ENCODE measurements around the gene CABLES2.
"Not testable (repeated sequence)": the region's sequence is repeated elsewhere in the genome, so short reads cannot be mapped to it uniquely, and the experiment has no call there.

CABLES2 gene

GRCh38 chr20:62436692-62437091 is 29.6 kb upstream of the CABLES2 start:
- DNase-seq = no peak

- DNase-seq = no peak
Measured at GRCh38 chr20:62433658-62434497, 26.8 kb upstream of the CABLES2 start.

DNA sequence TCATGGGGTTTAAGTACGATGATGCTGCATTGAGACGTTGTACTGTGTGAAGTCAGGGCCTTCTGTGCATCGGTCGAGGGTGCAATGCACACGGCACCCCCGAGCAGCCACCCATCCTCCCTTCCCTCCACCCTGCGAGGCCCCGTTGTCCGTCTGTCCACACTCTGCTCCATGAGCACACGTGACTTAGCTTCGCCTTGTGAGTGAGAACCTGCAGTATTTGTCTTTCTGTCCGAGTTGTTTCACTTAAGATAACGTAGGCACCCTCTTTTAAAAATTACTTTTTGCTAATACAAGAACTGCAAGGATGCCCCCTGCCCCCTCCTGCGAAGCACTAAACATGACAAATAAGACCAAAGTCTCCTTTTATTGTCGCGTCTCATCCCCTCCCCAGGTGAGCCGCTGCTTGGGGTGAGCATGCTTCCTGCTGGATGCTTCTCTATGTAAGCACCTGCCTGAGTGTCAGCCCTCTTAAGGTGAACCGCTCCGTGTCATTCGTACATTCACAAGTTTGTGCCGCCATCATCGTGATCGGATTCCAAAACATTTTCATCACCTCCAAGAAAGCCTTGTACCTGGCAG is 23.9 kb upstream of the CABLES2 start:
- no peak for DNase-seq

DNA sequence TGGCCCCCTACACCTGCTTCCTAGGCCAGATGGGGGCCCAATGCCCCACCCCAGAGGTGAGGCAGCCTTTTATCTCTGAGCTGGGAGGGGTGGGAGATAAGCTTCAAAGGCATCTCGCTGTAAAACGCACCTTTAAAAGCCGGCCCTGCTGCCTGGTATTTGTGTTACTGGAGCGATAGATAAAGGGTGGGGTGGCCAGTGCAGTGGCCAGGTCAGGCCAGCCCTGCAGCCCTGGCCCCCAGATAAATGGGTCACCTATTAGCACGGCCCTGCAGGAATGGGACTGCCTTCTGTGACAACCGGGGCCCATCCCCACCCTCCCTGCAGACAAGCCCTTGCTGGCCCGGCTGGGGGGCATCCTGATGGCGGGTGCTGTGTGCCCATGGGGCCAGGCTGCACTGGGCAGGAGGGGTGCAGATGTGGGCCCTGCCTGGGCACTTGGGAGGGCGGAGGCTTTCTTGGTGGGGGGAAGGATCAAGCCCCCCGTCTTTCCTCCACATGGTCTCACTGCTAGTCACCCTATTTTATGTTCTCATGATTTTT is 23.3 kb upstream of the CABLES2 start:
- DNase-seq = no peak

- no peak for DNase-seq
Measured at GRCh38 chr20:62429455-62430310, 22.6 kb upstream of the CABLES2 start.

- no peak for DNase-seq
Measured at GRCh38 chr20:62428396-62429295, 21.6 kb upstream of the CABLES2 start.

GRCh38 chr20:62428002-62428372 is 20.9 kb upstream of the CABLES2 start:
- no peak for DNase-seq

GRCh38 chr20:62427172-62428001 is 20.3 kb upstream of the CABLES2 start, which contains the start of gene RBBP8NL:
Gene RBBP8NL (minus strand): TSS chr20:62427539. CDS start chr20:62419647, 7,892 bp downstream.
- DNase-seq = no peak

- no peak for DNase-seq
Measured at GRCh38 chr20:62426699-62427131, 19.6 kb upstream of the CABLES2 start.

- DNase-seq = not testable (repeated sequence)
Measured at GRCh38 chr20:62426059-62426348, 18.9 kb upstream of the CABLES2 start.

GRCh38 chr20:62425281-62426058 is 18.4 kb upstream of the CABLES2 start:
- no peak for DNase-seq

- DNase-seq = no peak
Measured at GRCh38 chr20:62424249-62425107, 17.4 kb upstream of the CABLES2 start.

GRCh38 chr20:62423326-62423706 is 16.2 kb upstream of the CABLES2 start:
- DNase-seq = no peak

DNA sequence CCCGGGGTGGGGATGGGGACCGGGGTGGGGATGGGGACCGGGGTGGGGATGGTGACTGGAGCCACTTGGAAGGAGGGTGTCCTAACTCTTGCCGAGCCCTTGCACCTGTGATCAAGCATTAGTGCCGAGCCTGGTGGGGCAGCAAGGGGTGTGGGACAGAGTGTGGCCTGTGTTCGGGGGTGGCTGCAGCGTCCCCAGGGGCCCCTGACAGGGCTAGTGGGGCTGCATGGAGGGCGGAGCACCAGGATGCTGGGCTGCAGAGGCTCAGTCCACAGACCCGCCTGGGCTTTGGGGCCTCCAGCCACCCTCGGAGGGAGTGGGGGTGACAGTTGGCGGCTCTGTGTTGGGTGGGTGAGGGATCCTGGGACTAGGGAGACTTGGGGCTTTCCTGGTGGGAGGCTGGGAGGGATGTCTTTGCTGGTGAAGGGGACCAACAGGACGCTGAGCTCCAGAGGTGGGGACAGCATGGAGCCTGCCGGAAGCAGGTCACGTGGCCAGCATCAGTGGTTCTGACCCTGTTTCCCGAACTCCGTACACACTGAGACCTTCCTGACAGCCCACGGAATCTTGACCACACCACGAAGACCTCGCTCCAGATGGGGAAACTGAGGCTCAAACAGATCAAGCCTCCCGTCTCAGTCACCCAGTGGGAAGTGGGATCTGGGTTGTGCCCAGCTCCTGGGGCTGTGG is 15.7 kb upstream of the CABLES2 start:
- DNase-seq = no peak

DNA sequence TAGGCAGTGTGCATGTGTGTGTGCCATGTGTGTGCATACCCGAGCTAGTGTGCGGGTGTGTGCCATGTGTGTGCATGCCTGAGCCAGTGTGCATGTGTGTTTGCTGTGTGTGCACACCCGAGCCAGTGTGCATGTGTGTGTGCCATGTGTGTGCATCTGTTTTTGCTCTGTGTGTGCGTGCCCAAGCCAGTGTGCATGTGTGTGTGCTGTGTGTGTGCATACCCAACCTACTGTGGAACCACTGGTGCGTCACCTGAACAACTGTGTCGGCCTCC is 14.6 kb upstream of the CABLES2 start:
- DNase-seq = no peak

DNA sequence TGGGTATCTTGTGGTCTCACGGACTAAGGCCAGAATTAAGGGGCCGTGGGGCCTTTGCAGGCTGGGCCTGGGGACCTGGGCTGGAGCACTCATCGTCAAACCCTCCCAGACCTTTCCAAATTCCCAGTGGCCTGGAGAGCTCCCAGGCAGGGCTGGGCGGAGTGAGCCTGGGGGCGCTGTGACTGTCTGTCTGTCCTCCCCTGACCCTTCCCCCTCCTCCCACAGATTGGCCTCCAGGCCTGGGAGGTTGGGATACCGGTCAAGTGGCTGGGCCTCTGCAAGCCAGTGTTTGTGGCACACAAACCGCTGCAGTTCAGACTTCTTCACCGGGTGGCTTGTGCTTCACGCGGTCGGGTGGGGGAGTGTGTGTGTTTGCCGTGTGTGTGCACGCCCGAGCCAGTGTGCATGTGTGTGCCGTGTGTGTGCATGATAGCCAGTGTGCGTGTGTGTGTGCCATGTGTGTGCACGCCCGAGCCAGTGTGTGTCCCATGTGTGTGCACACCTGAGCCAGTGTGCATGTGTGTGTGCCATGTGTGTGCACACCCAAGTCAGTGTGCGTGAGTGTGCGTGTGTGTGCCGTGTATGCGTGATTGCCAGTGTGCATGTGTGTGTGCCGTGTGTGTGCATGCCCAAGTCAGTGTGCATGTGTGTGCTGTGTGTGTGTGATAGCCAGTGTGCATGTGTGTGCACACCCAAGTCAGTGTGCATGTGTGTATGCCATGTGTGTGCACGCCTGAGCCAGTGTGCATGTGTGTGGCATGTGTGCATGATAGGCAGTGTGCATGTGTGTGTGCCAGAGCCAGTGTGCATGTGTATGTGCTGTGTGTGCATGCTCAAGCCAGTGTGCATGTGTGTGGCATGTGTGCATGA is 14.0 kb upstream of the CABLES2 start:
- DNase-seq = no peak

- no peak for DNase-seq
Measured at GRCh38 chr20:62419759-62420158, 12.7 kb upstream of the CABLES2 start.
